OCI-LY7 (cell line): ENCODE data around the gene PAMR1. TPM values are rescaled to one million over a fixed set of nuclear protein-coding genes. Genes with fewer than 3 reads are reported as not detected.

ENCODE experiments used
- BruUV-seq: library from RNA; stranded (reverse); fragments of 400-500 nt; replicated peaks from 2 replicates; lab custom pipeline; 2021; lab: Mats Ljungman, UMichigan
- CTCF ChIA-PET: fragments of 300-600 bp; sonication (Branson Sonifier 250); formaldehyde crosslinking; loops from one replicate; lab custom pipeline; 2022; ENCODE audit warnings: antibody characterized with exemption; ENCODE audit not compliant: unreplicated experiment; lab: Charles Lee
- POLR2A ChIA-PET: fragments of 300-600 bp; sonication (Branson Sonifier 250); formaldehyde crosslinking; loops from one replicate; lab custom pipeline; 2022; ENCODE audit warnings: antibody characterized with exemption; lab: Charles Lee
- DNase-seq: peaks from one replicate; pipeline ENCODE4 v3.0.0-alpha.2; 2015; ENCODE audit warnings: low spot score
- H2AFZ ChIP-seq: fragments of 200-600 bp; sonication (generic), shearing (Covaris generic); 2 replicates; pipeline ENCODE4 v1.6.1; 2014; ENCODE audit warnings: mild to moderate bottlenecking, antibody characterized with exemption, low read length, moderate library complexity
- H3K27ac ChIP-seq: fragments of 200-600 bp; sonication (generic); 2 replicates; pipeline ENCODE4 v1.5.1; 2014; ENCODE audit warnings: mixed run types, low read depth, mild to moderate bottlenecking, moderate library complexity, low read length, inconsistent platforms; ENCODE audit not compliant: poor library complexity, severe bottlenecking
- H3K36me3 ChIP-seq: fragments of 200-600 bp; sonication (generic); 2 replicates; pipeline ENCODE4 v1.6.1; 2014; ENCODE audit warnings: mild to moderate bottlenecking, antibody characterized with exemption, low read length, moderate library complexity, mixed read lengths; ENCODE audit not compliant: insufficient read depth
- H3K4me1 ChIP-seq: fragments of 200-600 bp; sonication (generic); 2 replicates; pipeline ENCODE4 v1.5.1; 2014; ENCODE audit warnings: mild to moderate bottlenecking, low read length; ENCODE audit not compliant: insufficient read depth, poor library complexity, severe bottlenecking
- H3K4me2 ChIP-seq: fragments of 200-600 bp; sonication (generic); 2 replicates; pipeline ENCODE4 v1.6.1; 2014; ENCODE audit warnings: mild to moderate bottlenecking, low read length
- H3K4me3 ChIP-seq: fragments of 200-600 bp; sonication (generic); 2 replicates; pipeline ENCODE4 v1.5.1; 2014; ENCODE audit warnings: mild to moderate bottlenecking, low read depth, low read length; ENCODE audit not compliant: poor library complexity, severe bottlenecking
- H3K79me2 ChIP-seq: fragments of 200-600 bp; sonication (generic); 2 replicates; pipeline ENCODE4 v1.6.1; 2016; ENCODE audit warnings: low read depth, mild to moderate bottlenecking, low read length, moderate library complexity, mixed read lengths; ENCODE audit not compliant: insufficient read depth
- H3K9me2 ChIP-seq: fragments of 200-600 bp; sonication (generic); 2 replicates; pipeline ENCODE4 v1.6.1; 2016; ENCODE audit warnings: mild to moderate bottlenecking, low read length, mixed read lengths; ENCODE audit not compliant: insufficient read depth
- H3K9me3 ChIP-seq: fragments of 200-600 bp; sonication (generic); 2 replicates; pipeline ENCODE4 v1.6.1; 2014; ENCODE audit warnings: mild to moderate bottlenecking, mixed run types, low read length, mixed read lengths
- H4K20me1 ChIP-seq: fragments of 200-600 bp; sonication (generic); 2 replicates; pipeline ENCODE4 v1.6.1; 2014; ENCODE audit warnings: mild to moderate bottlenecking, antibody characterized with exemption, low read length, moderate library complexity, mixed read lengths; ENCODE audit not compliant: insufficient read depth
- CTCF ChIP-seq: fragments of 200-600 bp; sonication (generic); conservative IDR thresholded peaks from 2 replicates; pipeline ENCODE4 v1.5.1; 2014; ENCODE audit warnings: mild to moderate bottlenecking, antibody characterized with exemption, low read length, moderate library complexity, mixed read lengths
- EZH2phosphoT487 ChIP-seq: fragments of 200-600 bp; sonication (generic); IDR thresholded peaks from 2 replicates; pipeline ENCODE4 v1.6.1; 2018; ENCODE audit warnings: low read depth, borderline replicate concordance, mild to moderate bottlenecking, mixed run types, antibody characterized with exemption, low read length, moderate library complexity, mixed read lengths
- intact Hi-C: fragments of 100-400 bp; cut with micrococcal nuclease; formaldehyde crosslinking; loops from one replicate; pipeline ENCODE4 v1.10.0; 2022; ENCODE audit not compliant: unreplicated experiment
- total RNA-seq, 2 experiments: library from RNA; depleted of rRNA in 1 of 2; stranded (reverse); fragments of >200 nt in 1 of 2; shearing (Covaris generic) in 1 of 2; gene quantifications; 2 replicates each; pipeline ENCODE4 v1.2.3, GENCODE V29; 2014 to 2022

The PAMR1 gene
- total RNA-seq, 2 experiments from 2014 or later: not detected

DNA sequence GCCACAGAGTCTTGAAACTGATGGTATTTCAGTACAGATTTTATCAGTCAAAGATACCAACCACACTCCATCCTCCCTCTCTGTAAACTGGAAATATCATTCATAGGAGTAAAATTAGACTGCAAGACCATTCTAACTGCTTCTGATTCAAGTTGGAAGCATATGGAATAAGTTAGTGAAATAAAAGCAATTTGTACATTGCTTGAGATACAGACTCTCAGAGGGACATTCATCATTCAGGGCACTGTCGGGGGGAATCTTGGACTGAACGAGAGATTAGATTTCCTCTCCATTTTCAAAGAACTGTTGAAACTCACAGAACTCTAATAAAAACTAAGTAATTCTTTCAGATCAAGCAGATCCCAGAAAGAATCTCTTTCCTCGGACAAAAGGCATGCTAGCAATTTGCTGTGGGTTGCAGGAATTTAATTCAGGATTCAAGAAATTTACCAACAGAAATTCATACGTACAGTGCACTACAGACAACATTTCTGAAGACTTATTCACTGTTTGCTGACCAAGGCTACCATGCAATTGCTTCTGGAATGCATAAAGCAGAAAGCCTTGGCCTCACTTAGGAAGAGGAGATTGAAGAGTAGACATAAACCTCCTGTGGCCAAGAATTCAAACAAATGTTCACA, 34.1 kb downstream of the PAMR1 start:
- intact Hi-C loops: no loop called here
- H4K20me1 ChIP-seq: no peaks in the 10 kb centered on the region
- no peaks in the 10 kb centered on the region for H3K79me2 ChIP-seq
- H2AFZ ChIP-seq: no peak overlapping the region
- no peaks in the 10 kb centered on the region for H3K36me3 ChIP-seq
- TF ChIP-seq EZH2phosphoT487 (no peak), CTCF (no peak)
- POLR2A ChIA-PET: no interaction called here
- no peak overlapping the region for H3K4me2 ChIP-seq
- CTCF ChIA-PET: no interaction called here
- DNase-seq: no peak
- BruUV-seq: no TSS peak
- no peaks in the 10 kb centered on the region for H3K4me1 ChIP-seq
- no peak overlapping the region for H3K27ac ChIP-seq
- H3K9me2 ChIP-seq: no peaks in the 10 kb centered on the region
- H3K9me3 ChIP-seq: no peaks in the 10 kb centered on the region
- H3K4me3 ChIP-seq: no peak overlapping the region

GRCh38 chr11:35488117-35488516, 37.3 kb downstream of the PAMR1 start:
- DNase-seq: no peak
- no peaks in the 10 kb centered on the region for H3K9me3 ChIP-seq
- H3K4me1 ChIP-seq: no peaks in the 10 kb centered on the region
- no peaks in the 10 kb centered on the region for H3K9me2 ChIP-seq
- no peak overlapping the region for H3K4me3 ChIP-seq
- H3K79me2 ChIP-seq: no peaks in the 10 kb centered on the region
- H3K4me2 ChIP-seq: no peak overlapping the region
- ChIA-PET CTCF (interaction anchor here (0.6 kb wide), 1 partner anchor 9 kb away, joined by 3 read pairs; no protein-coding TSS in a partner anchor), POLR2A (interaction anchor here (0.5 to 1.8 kb wide), 3 partner anchors 10 to 508 kb away, joined by 4 to 10 read pairs (median 5); no protein-coding TSS in a partner anchor)
- H2AFZ ChIP-seq: no peak overlapping the region
- intact Hi-C loops: no loop called here
- no TSS peak for BruUV-seq
- no peaks in the 10 kb centered on the region for H4K20me1 ChIP-seq
- no peaks in the 10 kb centered on the region for H3K36me3 ChIP-seq
- no peak overlapping the region for H3K27ac ChIP-seq
- no peak for TF ChIP-seq EZH2phosphoT487
- no peak for TF ChIP-seq CTCF

GRCh38 chr11:35487532-35488078, 37.8 kb downstream of the PAMR1 start:
- intact Hi-C loops: no loop called here
- Histone ChIP-seq H2AFZ (no peak overlapping the region), H3K36me3 (no peaks in the 10 kb centered on the region), H3K79me2 (no peaks in the 10 kb centered on the region), H3K9me3 (no peaks in the 10 kb centered on the region), H3K4me2 (no peak overlapping the region), H3K4me1 (no peaks in the 10 kb centered on the region), H3K9me2 (no peaks in the 10 kb centered on the region), H4K20me1 (no peaks in the 10 kb centered on the region), H3K4me3 (no peak overlapping the region), H3K27ac (no peak overlapping the region)
- TF ChIP-seq EZH2phosphoT487 (no peak), CTCF (peak; percentile 41; the same call in 1 of the 2 replicates)
- peak; percentile 2 for DNase-seq
- CTCF ChIA-PET: interaction anchor here (0.6 kb wide), 1 partner anchor 9 kb away, joined by 3 read pairs; no protein-coding TSS in a partner anchor
- POLR2A ChIA-PET: interaction anchor here (0.5 to 1.8 kb wide), 3 partner anchors 9 to 508 kb away, joined by 4 to 10 read pairs (median 5); no protein-coding TSS in a partner anchor
- BruUV-seq: no TSS peak
